GM12874 (cell line): Measurements from ENCODE around the gene NOA1.

Experiments
- TF ChIP-seq, protein P1 (sequence below): IDR thresholded peaks from 2 replicates; pipeline ENCODE4 v1.5.1; 2011; ENCODE audit warnings: low read depth, mild to moderate bottlenecking, control low read depth, low read length, moderate library complexity; ENCODE audit not compliant: insufficient read depth

Gene NOA1

GRCh38 chr4:56990109-56990905 is 12.9 kb upstream of the NOA1 start:
- TF ChIP-seq, protein P1, sequence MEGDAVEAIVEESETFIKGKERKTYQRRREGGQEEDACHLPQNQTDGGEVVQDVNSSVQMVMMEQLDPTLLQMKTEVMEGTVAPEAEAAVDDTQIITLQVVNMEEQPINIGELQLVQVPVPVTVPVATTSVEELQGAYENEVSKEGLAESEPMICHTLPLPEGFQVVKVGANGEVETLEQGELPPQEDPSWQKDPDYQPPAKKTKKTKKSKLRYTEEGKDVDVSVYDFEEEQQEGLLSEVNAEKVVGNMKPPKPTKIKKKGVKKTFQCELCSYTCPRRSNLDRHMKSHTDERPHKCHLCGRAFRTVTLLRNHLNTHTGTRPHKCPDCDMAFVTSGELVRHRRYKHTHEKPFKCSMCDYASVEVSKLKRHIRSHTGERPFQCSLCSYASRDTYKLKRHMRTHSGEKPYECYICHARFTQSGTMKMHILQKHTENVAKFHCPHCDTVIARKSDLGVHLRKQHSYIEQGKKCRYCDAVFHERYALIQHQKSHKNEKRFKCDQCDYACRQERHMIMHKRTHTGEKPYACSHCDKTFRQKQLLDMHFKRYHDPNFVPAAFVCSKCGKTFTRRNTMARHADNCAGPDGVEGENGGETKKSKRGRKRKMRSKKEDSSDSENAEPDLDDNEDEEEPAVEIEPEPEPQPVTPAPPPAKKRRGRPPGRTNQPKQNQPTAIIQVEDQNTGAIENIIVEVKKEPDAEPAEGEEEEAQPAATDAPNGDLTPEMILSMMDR, result no peak

DNA sequence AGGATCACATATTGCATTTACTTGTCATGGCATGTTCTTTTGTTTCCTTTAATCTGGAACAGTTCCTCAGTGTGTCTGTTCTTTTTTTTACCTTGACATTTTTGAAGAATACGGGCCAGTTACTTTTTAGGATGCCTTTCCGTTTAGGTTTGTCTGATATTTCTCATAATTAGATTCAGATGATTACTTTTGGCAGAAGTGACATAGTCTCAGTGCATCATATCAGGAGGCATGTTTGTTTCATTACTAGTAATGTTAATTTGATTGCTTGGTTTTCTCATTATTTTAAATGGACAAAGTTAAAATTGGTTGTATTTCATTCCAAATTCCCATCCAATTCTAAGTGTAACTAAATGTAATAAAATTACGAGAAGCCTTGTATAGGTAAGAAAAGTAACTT is 9.5 kb upstream of the NOA1 start:
- TF ChIP-seq, protein P1, result no peak

DNA sequence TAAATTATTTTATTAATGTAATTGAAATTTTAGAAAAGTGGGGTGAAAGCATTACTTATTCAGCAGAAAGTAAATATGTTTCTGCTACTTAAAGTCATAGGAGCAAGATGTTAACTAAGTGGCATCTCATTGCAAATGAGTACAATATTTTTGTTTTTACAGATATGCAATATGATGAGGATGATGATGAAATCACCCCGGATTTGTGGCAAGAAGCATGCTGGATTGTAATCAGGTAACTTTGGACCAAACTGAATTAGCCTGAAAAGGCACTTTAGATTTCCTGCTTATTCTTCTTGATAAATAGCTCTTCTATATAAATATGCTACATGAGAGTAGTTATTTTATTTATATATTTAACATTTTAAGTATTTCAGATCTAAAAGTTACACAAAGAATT is 8.8 kb upstream of the NOA1 start:
- TF ChIP-seq, protein P1, result no peak

GRCh38 chr4:56981795-56982201 is 4.4 kb upstream of the NOA1 start:
- TF ChIP-seq, protein P1, result no peak

- TF ChIP-seq, protein P1, result no peak
Measured at GRCh38 chr4:56979421-56980072, 2.1 kb upstream of the NOA1 start.

DNA sequence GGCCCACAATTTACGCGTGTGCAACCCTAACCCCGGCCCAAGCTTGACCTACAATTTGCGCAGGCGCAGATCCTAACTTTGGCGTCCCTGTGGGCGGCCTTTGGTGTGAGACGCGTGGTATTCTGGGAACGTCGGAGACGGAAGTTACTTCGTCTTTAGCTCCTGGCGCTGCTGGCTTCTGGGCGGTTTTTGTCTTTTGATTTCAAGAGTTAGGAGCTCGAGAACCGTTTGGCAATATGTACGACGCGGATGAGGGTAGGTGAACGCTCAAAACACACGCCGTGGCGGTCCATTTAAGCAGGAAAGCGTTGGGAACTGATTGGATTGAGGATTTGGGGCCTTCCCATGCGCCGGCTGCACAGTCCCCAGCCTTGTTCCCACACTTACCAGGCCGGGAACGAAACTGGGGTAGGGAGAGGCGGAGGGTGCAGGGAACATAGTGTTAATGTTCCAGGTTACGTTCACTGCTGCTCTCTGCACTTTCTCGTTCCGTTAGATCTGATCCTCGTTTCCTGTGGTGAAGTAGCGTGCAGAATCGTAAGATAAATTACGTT is 1.4 kb upstream of the NOA1 start, which contains the start of gene POLR2B:
Gene POLR2B, plus strand, starts transcription at position 147 of the 554 bp plus-strand sequence. Its CDS starts 90 bp downstream, at position 237.
- TF ChIP-seq, protein P1, result no peak

DNA sequence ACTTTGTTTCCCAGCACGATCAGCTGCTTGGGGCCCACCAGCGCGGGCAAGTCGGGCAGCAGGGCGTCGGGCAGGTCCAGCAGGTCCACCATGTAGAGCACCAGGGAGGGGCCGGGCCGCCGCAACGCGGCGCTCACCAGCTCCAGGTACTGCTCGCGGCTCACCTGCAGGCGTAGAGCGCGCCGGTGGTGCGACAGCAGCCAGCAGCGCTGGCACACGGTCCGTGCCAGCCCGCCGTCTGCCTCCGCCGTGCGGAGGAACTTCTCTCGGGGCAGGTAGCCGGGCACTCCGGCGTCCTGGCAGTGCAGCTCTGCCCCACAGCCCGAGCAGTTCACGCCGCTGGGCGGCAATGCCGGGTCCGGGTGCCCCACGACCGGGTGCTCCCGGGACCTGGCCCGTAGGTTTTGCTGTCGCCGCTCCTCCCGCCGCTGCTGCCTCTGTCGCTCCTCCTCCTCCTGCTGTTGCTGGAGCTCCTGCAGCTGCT is 527 bp downstream of the NOA1 start:
- TF ChIP-seq, protein P1, result peak; percentile 28; the same call in 1 of the 2 replicates
